Fibroblast of skin of abdomen (primary cell): Measurements from ENCODE around the gene ZMYM4. TPM values are rescaled to one million over a fixed set of nuclear protein-coding genes. Genes with fewer than 3 reads are reported as not detected.
"Not testable (repeated sequence)": the region's sequence is repeated elsewhere in the genome, so short reads cannot be mapped to it uniquely, and the experiment has no call there.

Source experiments
- DNase-seq: peaks from one replicate; pipeline ENCODE4 v3.0.0-alpha.2; 2013
- polyA plus RNA-seq, 2 experiments: library from polyadenylated mRNA; unstranded; fragments of 120-200 nt; gene quantifications; one replicate each; pipeline ENCODE4 v1.2.1, GENCODE V29; 2013; ENCODE audit not compliant: insufficient read length in 2 of 2

ZMYM4 gene
- 42.2 TPM for polyA plus RNA-seq (2013, experiment 1 of 2; ENCODE audit: insufficient read length)
- 40.7 TPM for polyA plus RNA-seq (2013, experiment 2 of 2; ENCODE audit: insufficient read length)

GRCh38 chr1:35268282-35269200, at the start of gene ZMYM4:
TSS of gene ZMYM4 (plus strand) at chr1:35268709. CDS start at chr1:35269047, 338 bp downstream.
- peak; percentile 99 for DNase-seq

- peak; percentile 6 for DNase-seq
These were observed 47.5 kb upstream of the ZMYM4 start for GRCh38 chr1:35220976-35221375.

DNA sequence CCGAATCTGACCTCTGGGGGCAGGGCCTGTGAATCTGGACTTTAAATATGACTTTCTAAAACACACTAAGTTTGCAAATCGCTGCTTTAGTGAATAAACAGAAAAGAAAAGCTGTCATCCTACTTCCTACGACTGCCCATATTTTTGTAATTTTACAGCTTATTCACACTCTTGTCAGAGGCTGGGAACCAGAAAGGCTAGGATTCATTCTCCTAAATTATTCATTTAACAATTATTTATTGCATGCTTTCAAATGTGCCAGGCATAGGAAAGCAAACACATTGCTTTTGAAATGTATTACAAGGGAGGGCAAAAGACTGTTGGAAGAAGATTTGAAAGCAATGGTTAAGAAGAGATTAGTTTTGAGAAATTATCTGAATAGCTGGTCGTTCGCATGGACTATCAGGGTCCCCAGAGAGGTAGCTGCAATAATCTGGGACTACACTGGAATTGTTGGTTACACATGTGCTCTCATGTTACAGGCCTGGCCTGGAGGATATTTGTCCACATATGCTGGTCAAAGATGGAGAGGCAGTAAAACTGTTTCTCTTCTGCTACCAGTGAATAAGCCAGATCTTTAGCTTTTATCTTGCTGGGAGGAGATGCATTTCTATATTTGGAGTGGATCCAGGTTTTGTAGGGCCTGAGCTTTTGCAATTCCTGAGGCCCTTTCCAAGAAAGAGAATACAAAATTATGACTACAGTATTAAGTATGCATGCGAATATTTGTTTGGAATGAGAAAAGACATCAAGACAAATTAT, 46.0 kb upstream of the ZMYM4 start:
- peak; percentile 79 for DNase-seq

DNA sequence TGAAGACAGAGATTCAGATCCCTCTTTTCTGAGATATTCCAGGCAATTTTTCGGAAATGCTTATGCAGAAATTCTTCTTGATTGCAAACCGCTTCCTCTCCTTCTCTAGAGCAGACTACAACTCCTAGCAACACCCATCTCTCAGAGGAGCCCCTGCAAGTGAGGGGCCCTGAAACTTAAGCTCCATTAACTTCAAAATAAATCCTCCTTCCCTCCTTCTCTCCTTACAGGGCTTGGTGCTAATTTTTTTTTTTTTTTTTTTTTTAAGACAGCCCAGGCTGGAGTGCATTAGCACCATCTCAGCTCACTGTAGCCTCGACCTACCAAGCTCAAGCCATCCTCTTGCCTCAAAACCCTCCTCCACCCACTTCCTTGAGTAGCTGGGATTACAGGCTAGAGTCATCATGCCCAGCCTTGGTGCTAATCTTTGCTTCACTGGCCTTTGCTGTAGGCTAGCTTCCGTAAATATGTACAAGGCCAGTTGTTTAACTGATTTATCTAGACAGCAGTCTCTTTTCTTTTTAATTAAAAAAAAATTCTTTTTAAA, 45.4 kb upstream of the ZMYM4 start:
- DNase-seq, result no peak

DNA sequence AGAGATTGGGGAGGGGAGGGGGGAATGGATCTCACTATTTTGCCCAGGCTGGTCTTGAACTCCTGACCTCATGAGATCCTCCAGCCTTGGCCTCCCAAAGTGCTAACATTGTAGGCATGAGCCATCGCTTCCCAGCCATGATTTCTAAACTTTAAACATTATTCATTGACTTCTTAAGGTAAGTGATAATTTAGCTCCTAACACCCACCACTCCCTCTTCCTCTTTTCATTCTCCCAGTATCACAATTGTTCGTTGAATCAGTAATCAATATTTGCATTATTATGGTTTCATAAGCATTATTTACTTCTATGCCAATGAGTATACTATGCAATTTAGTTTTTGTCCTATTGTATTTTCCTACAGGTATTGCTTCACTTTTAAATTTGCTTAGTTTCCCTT, 42.0 kb upstream of the ZMYM4 start:
- DNase-seq, result no peak

GRCh38 chr1:35229587-35230360, 38.7 kb upstream of the ZMYM4 start:
- DNase-seq, result no peak

DNA sequence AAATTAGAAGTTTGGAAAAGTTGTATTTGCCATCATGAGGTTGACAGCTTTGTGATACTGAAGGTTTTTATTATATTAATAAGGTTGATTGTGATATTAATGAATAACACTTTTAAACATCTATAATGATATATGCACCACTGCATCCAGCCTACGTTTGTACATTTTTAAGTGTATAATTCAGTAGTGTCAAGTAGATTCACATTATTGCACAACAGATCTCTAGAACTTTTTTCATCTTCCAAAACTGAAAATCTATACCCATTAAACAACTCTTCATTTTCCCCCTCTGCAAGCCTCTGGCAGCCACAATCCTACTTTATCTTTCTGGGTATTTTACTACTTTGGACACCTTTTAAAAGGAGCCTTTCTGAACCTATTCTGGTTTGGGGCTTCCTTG, 37.2 kb upstream of the ZMYM4 start:
- DNase-seq, result no peak

DNA sequence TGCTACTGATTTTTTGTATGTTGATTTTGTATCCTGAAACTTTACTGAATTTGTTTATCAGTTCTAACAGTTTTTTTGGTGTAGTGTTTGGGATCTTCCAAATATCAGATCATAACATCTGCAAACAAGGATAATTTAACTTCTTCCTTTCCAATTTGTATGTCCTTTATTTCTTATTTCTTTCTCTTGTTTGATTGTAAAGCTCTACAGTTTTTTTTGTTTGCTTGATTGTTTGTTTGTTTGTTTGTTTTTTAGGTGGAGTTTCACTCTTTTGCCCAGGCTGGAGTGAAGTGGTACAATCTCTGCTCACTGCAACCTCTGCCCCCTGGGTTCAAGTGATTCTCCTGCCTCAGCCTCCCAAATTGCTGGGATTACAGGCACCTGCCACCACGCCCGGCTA, 31.7 kb upstream of the ZMYM4 start:
- not testable (repeated sequence) for DNase-seq

DNA sequence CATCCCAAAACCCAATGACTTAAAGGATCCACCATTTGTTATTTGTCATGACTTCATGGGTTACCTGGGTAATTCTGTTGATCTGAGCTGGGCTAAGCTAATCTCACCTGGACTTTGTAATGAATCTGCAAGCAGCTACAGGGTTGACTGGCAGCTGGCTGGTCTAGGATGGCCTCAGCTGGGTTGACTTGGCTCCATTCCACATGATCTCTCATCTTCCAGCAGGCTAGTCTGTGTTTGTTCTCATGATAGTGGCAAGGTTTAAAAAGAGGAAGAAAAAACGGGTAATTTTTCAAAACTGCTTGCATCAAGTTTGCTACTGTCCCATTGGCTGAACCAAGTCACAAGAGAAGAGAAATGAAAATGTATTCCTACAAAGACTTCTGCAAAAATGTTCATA, 24.8 kb upstream of the ZMYM4 start:
- no peak for DNase-seq

GRCh38 chr1:35247256-35247655, 21.3 kb upstream of the ZMYM4 start:
- no peak for DNase-seq

DNA sequence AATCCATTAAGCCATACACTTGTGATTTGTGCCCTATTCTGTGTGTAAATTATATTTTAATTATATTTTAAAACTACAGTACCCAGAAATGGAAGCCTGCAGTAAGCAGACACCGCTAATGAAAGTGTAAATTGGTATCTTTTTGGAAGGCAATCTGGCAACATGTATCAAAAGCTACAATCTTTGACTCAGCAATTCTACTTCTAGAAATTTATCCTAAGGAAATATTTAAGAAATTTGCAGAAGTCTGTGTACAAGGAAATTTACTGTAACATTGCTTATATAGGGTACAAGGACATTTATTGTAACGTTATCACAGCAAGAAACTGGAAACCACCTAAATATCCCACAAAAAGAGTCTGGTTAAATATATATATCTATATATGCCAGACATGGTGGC, 14.6 kb upstream of the ZMYM4 start:
- no peak for DNase-seq

DNA sequence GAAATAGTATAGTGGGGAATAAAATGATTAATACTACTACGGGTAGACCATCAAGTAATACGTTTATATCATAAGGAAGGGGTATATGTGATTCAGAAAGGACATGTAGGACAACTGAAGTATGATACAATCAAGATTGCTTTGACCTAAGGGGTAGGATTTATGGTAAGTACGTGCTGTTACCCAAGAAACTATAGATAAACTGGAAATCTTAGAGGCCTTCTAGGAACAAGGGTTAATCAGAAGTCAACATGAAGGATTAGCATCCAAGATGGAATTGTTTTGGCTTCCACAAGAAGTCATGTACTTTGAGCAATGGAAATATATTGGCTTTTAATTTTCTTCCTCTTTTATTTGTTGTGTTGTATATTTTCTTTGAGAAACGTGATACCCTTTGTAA, 13.2 kb upstream of the ZMYM4 start:
- DNase-seq, result no peak

DNA sequence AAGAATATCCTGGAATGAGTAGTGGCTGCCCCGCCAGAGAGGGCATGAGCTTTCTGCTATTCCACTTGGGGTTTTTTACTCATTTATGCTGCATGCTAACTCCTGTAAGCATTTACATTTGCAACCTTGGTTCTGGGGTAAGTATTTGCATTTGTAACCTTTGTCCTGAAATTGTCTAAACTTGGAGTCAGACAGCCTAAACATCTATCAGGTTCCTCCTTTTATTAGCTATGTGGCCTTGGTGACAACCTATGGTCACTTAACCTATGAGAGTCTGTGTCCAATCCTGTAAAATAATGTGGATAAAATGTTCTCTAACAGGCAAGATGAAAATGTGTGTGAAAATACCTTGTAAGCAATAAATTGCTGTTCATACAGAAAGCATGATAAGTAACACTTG, 8.9 kb upstream of the ZMYM4 start:
- DNase-seq, result no peak

- DNase-seq, result no peak
These were observed 6.9 kb upstream of the ZMYM4 start for GRCh38 chr1:35261412-35262120.

DNA sequence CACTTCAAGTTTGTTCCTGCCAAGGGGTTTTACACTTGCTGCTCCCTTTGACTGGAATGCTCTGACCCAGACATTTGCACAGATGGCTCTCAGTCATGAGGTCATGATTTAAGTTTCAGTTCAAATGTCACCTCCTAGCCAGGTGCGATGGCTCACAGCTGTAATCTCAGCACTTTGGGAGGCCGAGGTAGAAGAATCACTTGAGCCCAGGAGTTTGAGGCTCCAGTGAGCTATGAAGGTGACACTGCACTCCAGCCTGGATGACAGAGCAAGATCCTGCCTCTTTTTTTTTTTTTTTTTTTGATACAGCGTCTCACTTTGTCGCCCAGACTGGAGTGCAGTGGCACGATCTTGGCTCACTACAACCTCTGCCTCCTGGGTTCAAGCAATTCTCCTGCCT, 4.5 kb upstream of the ZMYM4 start:
- DNase-seq, result no peak

DNA sequence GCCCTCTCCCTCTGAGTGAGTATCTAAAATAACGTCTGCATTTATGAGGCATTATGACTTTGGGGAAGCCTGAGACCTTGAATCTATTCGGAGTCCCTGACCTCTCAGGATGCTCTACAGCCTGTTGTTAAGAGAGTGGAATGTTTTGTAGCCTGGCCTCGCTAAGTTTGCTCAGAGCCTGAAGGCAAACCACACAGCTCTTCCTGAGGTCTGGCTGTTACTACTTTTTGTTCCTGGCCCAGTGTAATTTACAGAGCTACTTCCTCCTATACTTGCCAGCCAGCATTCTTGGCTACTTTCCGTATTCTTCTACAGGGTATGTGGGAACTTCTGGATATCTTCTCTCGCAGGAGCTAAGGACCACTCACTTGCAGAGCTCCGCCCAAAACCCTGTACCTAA, 3.6 kb upstream of the ZMYM4 start:
- DNase-seq, result no peak

GRCh38 chr1:35266306-35266705, 2.2 kb upstream of the ZMYM4 start:
- no peak for DNase-seq

DNA sequence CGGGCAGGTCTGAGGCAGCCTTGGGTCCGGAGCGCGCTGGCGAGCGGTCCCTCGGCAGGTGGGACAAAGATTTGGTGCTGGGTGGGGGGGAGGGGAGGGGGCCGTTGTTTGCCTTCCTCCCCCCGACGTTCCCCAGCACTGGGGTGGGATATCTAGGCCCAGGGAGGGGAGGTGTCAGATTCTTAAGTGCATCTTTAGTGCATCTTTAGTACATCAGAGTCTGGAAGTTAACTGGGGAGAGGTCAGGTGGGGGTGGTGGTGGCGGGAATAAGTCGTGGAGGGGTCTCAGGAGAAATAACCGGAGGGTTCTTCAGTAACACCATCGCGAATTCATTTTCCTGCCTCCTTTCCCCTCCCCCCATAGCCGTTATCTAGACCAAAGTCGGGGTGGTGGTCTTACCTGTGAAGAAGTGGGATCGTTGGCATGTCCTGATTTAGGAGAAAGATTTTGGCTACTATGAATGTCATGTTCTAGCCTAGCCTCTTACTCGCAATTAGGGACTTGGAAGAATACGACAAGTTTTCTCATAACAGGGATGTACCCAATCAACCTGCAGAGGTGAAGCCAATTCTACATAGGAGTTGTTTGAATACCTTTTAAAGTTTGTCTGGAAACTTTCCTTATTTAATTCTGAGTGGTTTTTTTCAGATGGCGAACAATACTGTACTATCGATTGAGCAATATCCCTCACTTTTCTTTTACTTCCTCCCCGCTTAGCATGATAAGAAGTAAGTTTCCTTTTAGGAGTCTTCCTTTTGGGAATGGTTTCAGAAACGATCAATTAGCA, 886 bp downstream of the ZMYM4 start:
- DNase-seq, result no peak

- DNase-seq, result no peak
These were observed 1.4 kb downstream of the ZMYM4 start for GRCh38 chr1:35269989-35270289.

DNA sequence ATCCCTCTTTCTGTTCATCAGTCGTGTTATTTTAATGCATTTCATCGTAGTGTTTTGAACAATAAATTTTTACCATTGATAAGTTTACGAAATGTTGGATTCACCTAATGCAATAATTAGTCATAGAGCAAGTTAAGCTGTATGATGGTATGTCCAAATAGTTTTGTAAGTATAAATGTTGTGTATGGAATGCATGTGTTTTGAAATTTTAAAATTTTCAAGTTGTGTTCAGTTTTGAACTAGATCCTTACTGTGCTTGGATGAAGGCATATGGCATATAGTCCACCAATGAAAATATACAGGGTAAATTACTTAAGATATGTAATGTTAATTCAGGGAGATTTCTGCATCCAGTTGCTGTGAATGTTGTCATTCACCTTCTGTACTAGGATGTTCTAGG, 2.3 kb downstream of the ZMYM4 start:
- DNase-seq, result no peak

DNA sequence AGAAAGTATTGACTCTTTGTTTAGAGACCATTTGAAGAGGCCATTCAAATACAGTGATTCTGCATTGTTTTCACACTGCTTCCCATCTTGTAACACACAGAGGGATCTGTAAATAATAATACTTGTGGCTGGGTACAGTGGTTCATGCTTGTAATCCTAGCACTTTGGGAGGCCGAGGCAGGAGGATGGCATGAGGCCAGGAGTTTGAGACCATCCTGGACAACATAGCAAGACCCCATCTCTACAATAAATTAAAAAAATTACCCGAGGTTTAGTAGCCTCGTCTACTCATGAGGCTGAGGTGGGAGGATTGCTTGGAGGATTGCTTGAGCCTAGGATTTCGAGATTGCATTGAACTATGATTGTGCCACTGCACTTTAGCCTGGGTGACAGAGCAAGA, 5.7 kb downstream of the ZMYM4 start:
- no peak for DNase-seq
